GM12878 (cell line): ENCODE results near the gene FMNL3.

Experiments used
- BRCA1 ChIP-seq: IDR thresholded peaks from 2 replicates; pipeline ENCODE4 v1.6.1; 2011; ENCODE audit warnings: low read depth, low read length, improper control_type of control experiment
- CBX3 ChIP-seq: fragments of 200-600 bp; sonication (generic); IDR thresholded peaks from 2 replicates; pipeline ENCODE4 v1.6.1; 2016; ENCODE audit warnings: low read depth, borderline replicate concordance
- CTCF ChIP-seq, 3 experiments: IDR thresholded peaks in 2 of 3; conservative IDR thresholded peaks in 1 of 3; 2 replicates each; pipeline ENCODE4 v1.5.1; 2011; ENCODE audit warnings: low read depth in 3 of 3, low read length in 3 of 3, mild to moderate bottlenecking in 3 of 3, control low read depth in 2 of 3, moderate library complexity in 2 of 3, inconsistent platforms in 1 of 3, mixed read lengths in 1 of 3; ENCODE audit not compliant: control insufficient read depth in 2 of 3, insufficient read depth in 1 of 3; ENCODE audit errors: extremely low read depth in 1 of 3
- E4F1 ChIP-seq: fragments of 450-650 bp; IDR thresholded peaks from 2 replicates; pipeline ENCODE4 v1.6.1; 2018; ENCODE audit warnings: borderline replicate concordance, mild to moderate bottlenecking; ENCODE audit not compliant: partially characterized antibody
- HDGF ChIP-seq: fragments of 450-650 bp; IDR thresholded peaks from 2 replicates; pipeline ENCODE4 v1.6.1; 2016; ENCODE audit warnings: antibody characterized with exemption
- POU2F2 ChIP-seq: IDR thresholded peaks from 3 replicates; pipeline ENCODE4 v1.6.1; 2011; ENCODE audit warnings: low read depth, mild to moderate bottlenecking, low read length, borderline replicate concordance
- SMARCA5 ChIP-seq: fragments of 450-650 bp; IDR thresholded peaks from 2 replicates; pipeline ENCODE4 v1.6.1; 2017; ENCODE audit warnings: mild to moderate bottlenecking
- STAT3 ChIP-seq: IDR thresholded peaks from 2 replicates; pipeline ENCODE4 v1.6.1; 2011; ENCODE audit warnings: low read depth, low read length, improper control_type of control experiment

GRCh38 chr12:49664167-49664566 lies 43.0 kb downstream of the FMNL3 start:
- TF ChIP-seq CBX3, result no peak
- TF ChIP-seq BRCA1, result no peak
- TF ChIP-seq CTCF (IDR thresholded peaks at IDR 0.05 in 2 of 3, conservative IDR thresholded peaks at IDR 0.05 in 1 of 3; ENCODE audit: control insufficient read depth in 2 of 3, extremely low read depth in 1 of 3, insufficient read depth in 1 of 3, low read depth in 3 of 3, low read length in 3 of 3), result no peak
- no peak for TF ChIP-seq E4F1
- TF ChIP-seq HDGF, result no peak
- TF ChIP-seq SMARCA5, result no peak
- no peak for TF ChIP-seq STAT3
- no peak for TF ChIP-seq POU2F2
